Glutamatergic neuron (in vitro differentiated cells): Measurements from ENCODE around the gene CCR5AS.

ENCODE experiments used
- DNase-seq: peaks from one replicate; pipeline ENCODE4 v3.0.0; 2022
- H3K27ac Mint-ChIP-seq: one replicate; pipeline ENCODE4 v1.8.0; 2020; ENCODE audit warnings: mild to moderate bottlenecking, mixed read lengths, inconsistent platforms; ENCODE audit not compliant: unreplicated experiment
- H3K27me3 Mint-ChIP-seq: one replicate; pipeline ENCODE4 v1.8.0; 2020; ENCODE audit warnings: mild to moderate bottlenecking, moderate library complexity, mixed read lengths, inconsistent platforms; ENCODE audit not compliant: unreplicated experiment
- H3K36me3 Mint-ChIP-seq: one replicate; pipeline ENCODE4 v1.8.0; 2020; ENCODE audit warnings: mild to moderate bottlenecking, mixed read lengths, inconsistent platforms; ENCODE audit not compliant: unreplicated experiment
- H3K4me1 Mint-ChIP-seq: one replicate; pipeline ENCODE4 v1.8.0; 2020; ENCODE audit warnings: mild to moderate bottlenecking, low read depth, mixed read lengths, inconsistent platforms; ENCODE audit not compliant: unreplicated experiment
- H3K4me3 Mint-ChIP-seq: one replicate; pipeline ENCODE4 v1.8.0; 2020; ENCODE audit warnings: mild to moderate bottlenecking, mixed read lengths, inconsistent platforms; ENCODE audit not compliant: unreplicated experiment
- H3K9me3 Mint-ChIP-seq: one replicate; pipeline ENCODE4 v1.8.0; 2020; ENCODE audit warnings: mild to moderate bottlenecking, moderate library complexity, mixed read lengths, inconsistent platforms; ENCODE audit not compliant: unreplicated experiment
- CTCF ChIP-seq: fragments of 200-600 bp; sonication (generic); IDR thresholded peaks from one replicate; pipeline ENCODE4 v1.5.0; 2021; ENCODE audit not compliant: partially characterized antibody, unreplicated experiment

Gene CCR5AS

GRCh38 chr3:46360907-46361306 lies 46.0 kb downstream of the CCR5AS start:
- no peaks in the 10 kb centered on the region for H3K36me3 Mint-ChIP-seq
- no peak for TF ChIP-seq CTCF
- no peak overlapping the region for H3K4me3 Mint-ChIP-seq
- H3K4me1 Mint-ChIP-seq, result no peaks in the 10 kb centered on the region
- H3K27me3 Mint-ChIP-seq, result no peaks in the 10 kb centered on the region
- H3K9me3 Mint-ChIP-seq, result no peaks in the 10 kb centered on the region
- H3K27ac Mint-ChIP-seq, result no peak overlapping the region
- DNase-seq, result no peak

- DNase-seq, result no peak
- Mint-ChIP-seq H3K27ac (no peak overlapping the region), H3K36me3 (no peaks in the 10 kb centered on the region), H3K4me1 (no peaks in the 10 kb centered on the region), H3K27me3 (peaks cover 2% of the 10 kb centered on the region), H3K9me3 (no peaks in the 10 kb centered on the region), H3K4me3 (no peak overlapping the region)
- TF ChIP-seq CTCF, result no peak
These were observed 47.0 kb downstream of the CCR5AS start for GRCh38 chr3:46359733-46360493.

GRCh38 chr3:46358466-46358865 lies 48.4 kb downstream of the CCR5AS start:
- Mint-ChIP-seq H3K4me3 (no peak overlapping the region), H3K9me3 (no peaks in the 10 kb centered on the region), H3K27me3 (peaks cover 2% of the 10 kb centered on the region), H3K27ac (no peak overlapping the region), H3K4me1 (no peaks in the 10 kb centered on the region), H3K36me3 (no peaks in the 10 kb centered on the region)
- no peak for DNase-seq
- TF ChIP-seq CTCF, result no peak

- no peak for TF ChIP-seq CTCF
- Mint-ChIP-seq H3K4me3 (no peak overlapping the region), H3K27ac (no peak overlapping the region), H3K36me3 (no peaks in the 10 kb centered on the region), H3K4me1 (no peaks in the 10 kb centered on the region), H3K9me3 (no peaks in the 10 kb centered on the region), H3K27me3 (peaks cover 2% of the 10 kb centered on the region)
- DNase-seq, result no peak
These were observed 50.0 kb downstream of the CCR5AS start for GRCh38 chr3:46356909-46357308.

- peaks cover 2% of the 10 kb centered on the region for H3K27me3 Mint-ChIP-seq
These were observed 50.6 kb downstream of the CCR5AS start for GRCh38 chr3:46356276-46356675.

More at GRCh38 chr3:46356276-46356675, 50.6 kb downstream of the CCR5AS start:
- DNase-seq, result no peak
- Mint-ChIP-seq H3K9me3 (no peaks in the 10 kb centered on the region), H3K4me1 (no peaks in the 10 kb centered on the region), H3K36me3 (no peaks in the 10 kb centered on the region), H3K27ac (no peak overlapping the region), H3K4me3 (no peak overlapping the region)
- no peak for TF ChIP-seq CTCF
